Measurements from ENCODE around the gene PAX5. TPM values are rescaled to one million over a fixed set of nuclear protein-coding genes. Genes with fewer than 3 reads are reported as not detected.

The PAX5 gene
- polyA plus RNA-seq, 3 donors, result 0.03 to 0.15 TPM; not detected in 1

DNA sequence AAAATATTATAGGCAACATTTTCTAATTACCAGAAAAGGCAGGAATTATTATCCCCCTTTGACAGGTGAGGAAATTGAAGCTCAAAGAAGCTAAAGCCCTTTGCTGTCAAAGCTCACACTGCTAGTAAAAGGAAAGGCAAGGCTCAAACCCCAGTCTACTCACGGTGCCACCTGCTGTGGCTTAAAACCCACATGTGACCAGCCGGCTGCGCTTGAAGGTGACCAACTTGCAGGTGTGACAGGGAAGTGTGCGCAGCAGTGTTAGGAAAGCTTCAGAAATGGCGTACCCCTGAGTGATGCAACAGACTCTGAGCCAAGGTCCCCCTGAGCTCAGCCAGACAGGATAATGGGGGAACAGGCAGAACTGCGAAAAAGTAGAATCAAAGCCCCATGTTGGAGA, 45.2 kb downstream of the PAX5 start:
- Mint-ChIP-seq H3K4me3 (peak overlapping the region in 1 of 2 donors; percentile 56), H3K27me3 (ENCODE audit: low read depth in 3 of 3) (peaks cover 60 to 83% (median 60%) of the 10 kb centered on the region in 3 donors), H3K9me3 (peaks cover 15 to 40% (median 25%) of the 10 kb centered on the region in 7 donors), H3K36me3 (peaks cover 0 to 3% of the 10 kb centered on the region in 2 donors), H3K4me1 (peaks cover 5% of the 10 kb centered on the region), H3K27ac (no peak overlapping the region)
- Histone ChIP-seq H2AFZ (ENCODE audit: insufficient read depth, low read depth, low read length, poor library complexity, severe bottlenecking) (no peak overlapping the region), H3K4me3 (replicated peaks in 1 of 3; ENCODE audit: low read depth in 2 of 3, low read length in 3 of 3) (no peak overlapping the region), H3K9ac (ENCODE audit: insufficient read depth, low read length, poor library complexity, severe bottlenecking) (no peak overlapping the region), H3K9me3 (replicated peaks in 1 of 2; ENCODE audit: control insufficient read depth in 1 of 2, insufficient read depth in 1 of 2, low read length in 2 of 2) (peaks cover 18 to 56% of the 10 kb centered on the region in 2 donors), H3K4me1 (ENCODE audit: control insufficient read depth in 1 of 2, insufficient read depth in 2 of 2, low read length in 2 of 2) (no peaks in the 10 kb centered on the region), H3K36me3 (replicated peaks in 1 of 2; ENCODE audit: control insufficient read depth in 1 of 2, insufficient read depth in 2 of 2, low read length in 2 of 2) (no peaks in the 10 kb centered on the region), H3K27ac (ENCODE audit: low read depth in 1 of 2, low read length in 2 of 2) (no peak overlapping the region), H4K20me1 (ENCODE audit: insufficient read depth, low read length) (no peaks in the 10 kb centered on the region), H3K79me2 (ENCODE audit: insufficient read depth, low read length) (no peaks in the 10 kb centered on the region), H3K4me2 (replicated peaks; ENCODE audit: extremely low read depth, low read length, poor library complexity, severe bottlenecking) (no peak overlapping the region), H3K27me3 (ENCODE audit: control insufficient read depth in 2 of 2, insufficient read depth in 2 of 2, low read length in 2 of 2) (peaks cover 52 to 62% of the 10 kb centered on the region in 2 donors)
- WGBS (ENCODE audit: insufficient coverage), result 23% methylated on average over 5 of the region's 6 CpGs
- DNase-seq, result no peak
- TF ChIP-seq CTCF (IDR thresholded peaks at IDR 0.05), result no peak
- intact Hi-C loops (cut with micrococcal nuclease), result no loop called here

DNA sequence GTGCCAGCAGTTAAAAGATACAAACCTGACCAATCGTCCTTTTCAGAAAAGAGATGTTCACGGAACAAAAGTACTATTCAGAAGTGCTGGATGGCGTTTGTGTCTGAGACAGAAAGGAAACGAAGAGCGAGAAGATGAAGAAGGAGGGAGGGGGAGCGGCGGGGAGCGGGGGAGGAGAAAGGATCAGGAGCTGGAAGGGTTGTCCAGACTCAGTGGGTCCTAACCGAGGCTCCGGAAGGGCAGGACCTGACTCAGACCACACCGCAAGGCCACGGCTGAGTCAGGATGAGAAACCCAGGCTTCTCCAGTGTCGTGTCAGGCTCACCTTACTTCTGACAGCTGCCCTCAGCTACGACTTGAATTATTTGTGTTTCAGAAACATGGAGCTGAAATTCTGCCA, 46.2 kb downstream of the PAX5 start:
- Histone ChIP-seq H4K20me1 (ENCODE audit: insufficient read depth, low read length) (no peaks in the 10 kb centered on the region), H2AFZ (ENCODE audit: insufficient read depth, low read depth, low read length, poor library complexity, severe bottlenecking) (no peak overlapping the region), H3K4me2 (replicated peaks; ENCODE audit: extremely low read depth, low read length, poor library complexity, severe bottlenecking) (no peak overlapping the region), H3K9ac (ENCODE audit: insufficient read depth, low read length, poor library complexity, severe bottlenecking) (no peak overlapping the region), H3K79me2 (ENCODE audit: insufficient read depth, low read length) (no peaks in the 10 kb centered on the region), H3K4me1 (ENCODE audit: control insufficient read depth in 1 of 2, insufficient read depth in 2 of 2, low read length in 2 of 2) (no peaks in the 10 kb centered on the region), H3K36me3 (replicated peaks in 1 of 2; ENCODE audit: control insufficient read depth in 1 of 2, insufficient read depth in 2 of 2, low read length in 2 of 2) (no peaks in the 10 kb centered on the region), H3K9me3 (replicated peaks in 1 of 2; ENCODE audit: control insufficient read depth in 1 of 2, insufficient read depth in 1 of 2, low read length in 2 of 2) (peaks cover 18 to 56% of the 10 kb centered on the region in 2 donors), H3K27ac (ENCODE audit: low read depth in 1 of 2, low read length in 2 of 2) (no peak overlapping the region), H3K27me3 (ENCODE audit: control insufficient read depth in 2 of 2, insufficient read depth in 2 of 2, low read length in 2 of 2) (peaks cover 53 to 71% of the 10 kb centered on the region in 2 donors), H3K4me3 (replicated peaks in 1 of 3; ENCODE audit: low read depth in 2 of 3, low read length in 3 of 3) (no peak overlapping the region)
- DNase-seq, result no peak
- H3K9me3 Mint-ChIP-seq, result peaks cover 15 to 40% (median 25%) of the 10 kb centered on the region in 7 donors
- H3K27ac Mint-ChIP-seq, result no peak overlapping the region
- H3K4me3 Mint-ChIP-seq, result peak overlapping the region in 1 of 2 donors; percentile 56
- peaks cover 65 to 88% (median 66%) of the 10 kb centered on the region in 3 donors for H3K27me3 Mint-ChIP-seq (ENCODE audit: low read depth in 3 of 3)
- no peak for TF ChIP-seq CTCF (IDR thresholded peaks at IDR 0.05)
- peaks cover 0 to 3% of the 10 kb centered on the region in 2 donors for H3K36me3 Mint-ChIP-seq
- peaks cover 5% of the 10 kb centered on the region for H3K4me1 Mint-ChIP-seq
- intact Hi-C loops (cut with micrococcal nuclease), result no loop called here
- 6% methylated on average over 12 of the region's 14 CpGs for WGBS (ENCODE audit: insufficient coverage)
